Calu3 (cell line): ENCODE results near the gene PLEKHG1. TPM values are rescaled to one million over a fixed set of nuclear protein-coding genes. Genes with fewer than 3 reads are reported as not detected.

Source experiments
- BruUV-seq: library from RNA; stranded (reverse); fragments of 400-500 nt; replicated peaks from 2 replicates; lab custom pipeline; 2021; lab: Mats Ljungman, UMichigan
- CTCF ChIA-PET: fragments of 300-600 bp; sonication (Branson Sonifier 250); formaldehyde crosslinking; loops from one replicate; lab custom pipeline; 2022; ENCODE audit warnings: antibody characterized with exemption; lab: Charles Lee
- DNase-seq: peaks from one replicate; pipeline ENCODE4 v3.0.0; 2022
- H3K27ac Mint-ChIP-seq: one replicate; pipeline ENCODE4 v1.8.0; 2022; ENCODE audit warnings: mixed read lengths; ENCODE audit not compliant: unreplicated experiment
- H3K27me3 Mint-ChIP-seq: one replicate; pipeline ENCODE4 v1.8.0; 2022; ENCODE audit warnings: mixed read lengths; ENCODE audit not compliant: unreplicated experiment
- H3K36me3 Mint-ChIP-seq: one replicate; pipeline ENCODE4 v1.8.0; 2022; ENCODE audit warnings: mild to moderate bottlenecking, moderate library complexity, mixed read lengths; ENCODE audit not compliant: insufficient read depth, unreplicated experiment
- H3K4me1 Mint-ChIP-seq: one replicate; pipeline ENCODE4 v1.8.0; 2022; ENCODE audit warnings: mild to moderate bottlenecking, low read depth, mixed read lengths; ENCODE audit not compliant: unreplicated experiment
- H3K4me3 Mint-ChIP-seq: one replicate; pipeline ENCODE4 v1.8.0; 2022; ENCODE audit warnings: mild to moderate bottlenecking, low read depth, moderate library complexity, mixed read lengths; ENCODE audit not compliant: unreplicated experiment
- H3K9me3 Mint-ChIP-seq: one replicate; pipeline ENCODE4 v1.8.0; 2022; ENCODE audit warnings: low read depth, mixed read lengths; ENCODE audit not compliant: unreplicated experiment
- intact Hi-C: fragments of 100-400 bp; cut with micrococcal nuclease; formaldehyde crosslinking; loops from one replicate; pipeline ENCODE4 v1.10.0; 2022; ENCODE audit not compliant: unreplicated experiment
- total RNA-seq: library from RNA; stranded (reverse); gene quantifications from 2 replicates; pipeline ENCODE4 v1.2.3, GENCODE V29; 2022
- TF ChIP-seq, protein P1 (sequence below): fragments of 200-600 bp; IDR thresholded peaks from one replicate; pipeline ENCODE4 v1.8.0; 2022; ENCODE audit warnings: antibody characterized with exemption; ENCODE audit not compliant: unreplicated experiment

Gene PLEKHG1
- total RNA-seq, 1 experiment from 2014 or later = 16.9 TPM

DNA sequence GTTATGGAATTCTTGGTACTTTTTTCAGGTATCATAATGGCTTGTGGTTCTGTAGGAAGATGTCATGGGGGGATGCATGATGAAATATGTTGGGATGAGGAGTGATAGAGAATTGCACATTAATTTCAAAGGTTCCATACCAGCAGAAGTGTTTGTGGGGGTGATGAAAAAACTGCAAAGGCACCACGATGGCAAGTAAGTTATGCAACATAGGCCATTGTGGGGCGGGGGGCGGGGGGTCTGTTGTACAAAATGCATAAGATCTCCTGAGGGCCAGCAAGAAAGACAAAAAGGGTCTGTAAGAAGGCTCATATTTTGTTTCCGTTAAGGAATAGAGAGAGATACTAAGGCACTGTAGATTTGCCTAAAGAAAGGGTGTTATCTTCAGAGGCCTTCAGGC lies 26.2 kb downstream of the PLEKHG1 start:
- peaks cover 13% of the 10 kb centered on the region for H3K4me1 Mint-ChIP-seq
- TF ChIP-seq, protein P1, sequence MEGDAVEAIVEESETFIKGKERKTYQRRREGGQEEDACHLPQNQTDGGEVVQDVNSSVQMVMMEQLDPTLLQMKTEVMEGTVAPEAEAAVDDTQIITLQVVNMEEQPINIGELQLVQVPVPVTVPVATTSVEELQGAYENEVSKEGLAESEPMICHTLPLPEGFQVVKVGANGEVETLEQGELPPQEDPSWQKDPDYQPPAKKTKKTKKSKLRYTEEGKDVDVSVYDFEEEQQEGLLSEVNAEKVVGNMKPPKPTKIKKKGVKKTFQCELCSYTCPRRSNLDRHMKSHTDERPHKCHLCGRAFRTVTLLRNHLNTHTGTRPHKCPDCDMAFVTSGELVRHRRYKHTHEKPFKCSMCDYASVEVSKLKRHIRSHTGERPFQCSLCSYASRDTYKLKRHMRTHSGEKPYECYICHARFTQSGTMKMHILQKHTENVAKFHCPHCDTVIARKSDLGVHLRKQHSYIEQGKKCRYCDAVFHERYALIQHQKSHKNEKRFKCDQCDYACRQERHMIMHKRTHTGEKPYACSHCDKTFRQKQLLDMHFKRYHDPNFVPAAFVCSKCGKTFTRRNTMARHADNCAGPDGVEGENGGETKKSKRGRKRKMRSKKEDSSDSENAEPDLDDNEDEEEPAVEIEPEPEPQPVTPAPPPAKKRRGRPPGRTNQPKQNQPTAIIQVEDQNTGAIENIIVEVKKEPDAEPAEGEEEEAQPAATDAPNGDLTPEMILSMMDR = no peak
- intact Hi-C loops = no loop called here
- H3K9me3 Mint-ChIP-seq = no peaks in the 10 kb centered on the region
- CTCF ChIA-PET = no interaction called here
- no peaks in the 10 kb centered on the region for H3K27me3 Mint-ChIP-seq
- peaks cover 8% of the 10 kb centered on the region for H3K36me3 Mint-ChIP-seq
- no peak overlapping the region for H3K4me3 Mint-ChIP-seq
- no peak for DNase-seq
- no TSS peak for BruUV-seq
- H3K27ac Mint-ChIP-seq = no peak overlapping the region

DNA sequence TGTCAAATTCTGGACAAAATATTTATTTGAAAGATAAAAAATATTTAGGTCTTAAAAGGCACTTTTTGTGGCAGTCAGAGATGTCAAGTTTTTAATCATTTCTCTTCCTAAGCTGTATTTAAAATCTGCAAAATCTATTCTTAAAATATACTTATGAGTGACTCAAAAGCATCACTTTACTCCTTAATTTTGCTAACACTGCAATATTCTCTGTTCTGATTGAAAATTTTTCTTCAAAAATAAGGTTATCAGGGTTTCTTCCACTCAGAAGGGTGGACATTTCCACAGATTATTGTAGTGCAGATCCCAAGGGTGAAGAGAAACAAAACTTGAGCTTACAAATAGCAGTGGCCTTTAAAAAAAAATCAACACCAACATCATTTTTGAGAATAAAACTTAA lies 27.5 kb downstream of the PLEKHG1 start:
- CTCF ChIA-PET = no interaction called here
- Mint-ChIP-seq H3K4me3 (no peak overlapping the region), H3K27ac (no peak overlapping the region), H3K4me1 (peaks cover 13% of the 10 kb centered on the region), H3K27me3 (no peaks in the 10 kb centered on the region), H3K9me3 (no peaks in the 10 kb centered on the region), H3K36me3 (peaks cover 8% of the 10 kb centered on the region)
- no TSS peak for BruUV-seq
- DNase-seq = no peak
- TF ChIP-seq, protein P1 = no peak
- intact Hi-C loops = no loop called here

DNA sequence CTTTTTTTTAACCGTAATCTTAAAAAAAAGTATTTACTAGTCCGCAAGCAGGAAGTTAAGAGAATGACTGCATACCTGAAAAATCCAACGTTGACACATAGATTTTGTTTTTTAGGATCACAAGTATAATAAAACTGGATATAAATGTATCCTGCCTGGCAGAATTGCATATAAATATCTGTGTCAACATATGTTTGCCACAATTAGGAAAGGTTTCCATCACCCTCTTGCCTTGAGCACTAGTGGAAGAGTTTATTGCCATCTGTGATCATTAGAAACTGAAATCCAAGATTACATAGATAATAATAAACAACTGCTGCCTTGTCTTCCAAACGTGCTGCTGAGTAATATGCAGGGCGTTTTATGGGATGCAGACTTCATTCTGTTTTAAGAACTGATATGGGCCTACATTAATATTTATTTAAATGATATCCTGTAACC lies 27.9 kb downstream of the PLEKHG1 start:
- peaks cover 13% of the 10 kb centered on the region for H3K4me1 Mint-ChIP-seq
- intact Hi-C loops = no loop called here
- H3K4me3 Mint-ChIP-seq = no peak overlapping the region
- no peaks in the 10 kb centered on the region for H3K9me3 Mint-ChIP-seq
- CTCF ChIA-PET = no interaction called here
- DNase-seq = no peak
- H3K27me3 Mint-ChIP-seq = no peaks in the 10 kb centered on the region
- no peak overlapping the region for H3K27ac Mint-ChIP-seq
- BruUV-seq = no TSS peak
- H3K36me3 Mint-ChIP-seq = peaks cover 8% of the 10 kb centered on the region
- TF ChIP-seq, protein P1 = no peak

DNA sequence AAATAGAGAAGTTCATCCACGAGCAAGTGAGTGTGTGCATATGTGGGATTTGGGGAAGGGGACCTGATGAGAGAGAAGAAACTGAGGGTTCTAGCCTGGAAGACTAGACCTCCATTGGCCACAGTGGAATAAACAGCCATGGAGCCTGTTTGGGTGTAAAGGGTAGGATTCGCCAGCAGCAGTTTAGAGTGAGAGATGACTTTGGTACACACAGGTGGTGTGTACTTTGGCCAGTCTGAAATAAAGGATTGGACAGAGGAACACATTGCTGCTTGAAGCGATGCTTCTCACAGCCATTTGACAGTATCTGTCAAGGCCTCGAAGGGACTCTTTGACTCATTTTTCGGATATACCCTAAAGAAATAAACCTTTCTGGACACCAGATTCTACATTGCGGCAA lies 29.2 kb downstream of the PLEKHG1 start:
- Mint-ChIP-seq H3K9me3 (no peaks in the 10 kb centered on the region), H3K27ac (peak overlapping the region; percentile 81), H3K4me3 (peak overlapping the region; percentile 14), H3K36me3 (peaks cover 8% of the 10 kb centered on the region), H3K27me3 (no peaks in the 10 kb centered on the region), H3K4me1 (peaks cover 22% of the 10 kb centered on the region)
- no peak for DNase-seq
- intact Hi-C loops = no loop called here
- BruUV-seq = no TSS peak
- CTCF ChIA-PET = no interaction called here
- TF ChIP-seq, protein P1 = no peak
